ENCODE data around the gene CDC20. TPM values are rescaled to one million over a fixed set of nuclear protein-coding genes. Genes with fewer than 3 reads are reported as not detected.

The CDC20 gene
- total RNA-seq, 1 donor from 2014 or later: 14.5 TPM

GRCh38 chr1:43357251-43357650 is 1.5 kb upstream of the CDC20 start:
- H3K27me3 Mint-ChIP-seq (ENCODE audit: low read depth): no peaks in the 10 kb centered on the region
- no peak overlapping the region for H3K4me3 Mint-ChIP-seq (ENCODE audit: unreplicated experiment)

GRCh38 chr1:43358121-43358745 is 548 bp upstream of the CDC20 start:
- peak overlapping the region; percentile 85 for H3K4me3 Mint-ChIP-seq (ENCODE audit: unreplicated experiment)

More at GRCh38 chr1:43357251-43357650, 1.5 kb upstream of the CDC20 start:
- Mint-ChIP-seq H3K4me1 (ENCODE audit: low read depth) (peaks cover 40% of the 10 kb centered on the region), H3K36me3 (ENCODE audit: low read depth) (peaks cover 9% of the 10 kb centered on the region), H3K9me3 (ENCODE audit: low read depth) (no peaks in the 10 kb centered on the region), H3K27ac (ENCODE audit: unreplicated experiment) (no peak overlapping the region)
- no peak for DNase-seq (ENCODE audit: low spot score)
- no peak for TF ChIP-seq CTCF (IDR thresholded peaks at IDR 0.05)

GRCh38 chr1:43359696-43360095 is 915 bp downstream of the CDC20 start:
- peaks cover 40% of the 10 kb centered on the region for H3K4me1 Mint-ChIP-seq (ENCODE audit: low read depth)
- DNase-seq (ENCODE audit: low spot score): no peak
- no peak for TF ChIP-seq CTCF (IDR thresholded peaks at IDR 0.05)
- H3K4me3 Mint-ChIP-seq (ENCODE audit: unreplicated experiment): peak overlapping the region; percentile 85
- H3K27me3 Mint-ChIP-seq (ENCODE audit: low read depth): no peaks in the 10 kb centered on the region
- H3K36me3 Mint-ChIP-seq (ENCODE audit: low read depth): peaks cover 22% of the 10 kb centered on the region
- peak overlapping the region; percentile 95 for H3K27ac Mint-ChIP-seq (ENCODE audit: unreplicated experiment)
- H3K9me3 Mint-ChIP-seq (ENCODE audit: low read depth): no peaks in the 10 kb centered on the region

More at GRCh38 chr1:43358121-43358745, 548 bp upstream of the CDC20 start:
- Mint-ChIP-seq H3K36me3 (ENCODE audit: low read depth) (peaks cover 13% of the 10 kb centered on the region), H3K9me3 (ENCODE audit: low read depth) (no peaks in the 10 kb centered on the region), H3K27me3 (ENCODE audit: low read depth) (no peaks in the 10 kb centered on the region), H3K4me1 (ENCODE audit: low read depth) (peaks cover 40% of the 10 kb centered on the region), H3K27ac (ENCODE audit: unreplicated experiment) (peak overlapping the region; percentile 95)
- peak; percentile 74 for TF ChIP-seq CTCF (IDR thresholded peaks at IDR 0.05)
- DNase-seq (ENCODE audit: low spot score): no peak

DNA sequence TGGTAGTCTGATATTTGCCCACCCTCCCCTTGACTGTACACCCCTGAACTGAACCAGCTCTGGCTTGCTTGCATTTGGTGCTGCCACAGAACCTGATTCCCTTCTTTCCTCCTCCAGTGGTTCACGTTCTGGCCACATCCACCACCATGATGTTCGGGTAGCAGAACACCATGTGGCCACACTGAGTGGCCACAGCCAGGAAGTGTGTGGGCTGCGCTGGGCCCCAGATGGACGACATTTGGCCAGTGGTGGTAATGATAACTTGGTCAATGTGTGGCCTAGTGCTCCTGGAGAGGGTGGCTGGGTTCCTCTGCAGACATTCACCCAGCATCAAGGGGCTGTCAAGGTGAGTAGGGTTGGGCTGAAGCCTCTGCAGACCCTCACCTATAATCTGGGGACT is 1.8 kb downstream of the CDC20 start:
- Mint-ChIP-seq H3K4me1 (ENCODE audit: low read depth) (peaks cover 46% of the 10 kb centered on the region), H3K9me3 (ENCODE audit: low read depth) (no peaks in the 10 kb centered on the region), H3K27me3 (ENCODE audit: low read depth) (no peaks in the 10 kb centered on the region), H3K4me3 (ENCODE audit: unreplicated experiment) (no peak overlapping the region), H3K27ac (ENCODE audit: unreplicated experiment) (peak overlapping the region; percentile 5), H3K36me3 (ENCODE audit: low read depth) (peaks cover 27% of the 10 kb centered on the region)
- no peak for DNase-seq (ENCODE audit: low spot score)
- no peak for TF ChIP-seq CTCF (IDR thresholded peaks at IDR 0.05)

DNA sequence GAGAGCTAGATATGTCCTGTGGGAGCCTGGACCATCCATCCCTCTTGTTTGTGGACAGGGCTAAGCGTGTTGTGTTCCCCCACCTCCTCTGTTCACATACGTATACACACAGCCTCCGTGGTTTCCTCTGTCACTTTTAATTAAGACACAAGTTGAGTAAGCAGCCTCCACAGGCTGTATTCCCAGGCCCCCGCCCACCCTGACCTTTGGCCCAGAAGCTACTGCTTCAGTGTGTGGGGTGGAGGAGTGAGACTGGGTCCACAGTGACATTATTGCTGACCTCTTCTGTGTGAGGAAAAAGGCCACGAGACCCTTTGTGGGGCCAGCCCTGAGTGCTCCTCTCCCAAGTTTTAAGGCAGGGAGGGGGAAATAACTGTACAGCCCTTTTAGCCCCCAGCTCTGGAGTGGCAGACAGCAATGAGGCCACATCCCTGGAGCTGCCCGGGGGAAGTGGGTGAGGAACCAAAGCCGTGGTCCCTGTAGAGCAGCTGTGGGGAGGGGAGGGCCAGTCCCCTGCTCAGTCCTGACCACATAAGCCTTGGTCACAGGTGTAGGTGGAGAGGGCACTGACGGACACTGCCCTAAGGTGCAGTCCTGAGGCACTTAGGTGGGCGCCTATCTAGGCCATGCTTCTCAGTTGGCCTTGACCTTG is 4.6 kb downstream of the CDC20 start:
- peak overlapping the region; percentile 8 for H3K27ac Mint-ChIP-seq (ENCODE audit: unreplicated experiment)
- no peak overlapping the region for H3K4me3 Mint-ChIP-seq (ENCODE audit: unreplicated experiment)
- peaks cover 56% of the 10 kb centered on the region for H3K4me1 Mint-ChIP-seq (ENCODE audit: low read depth)

More for the DNA sequence above, 4.6 kb downstream of the CDC20 start:
- Mint-ChIP-seq H3K27me3 (ENCODE audit: low read depth) (no peaks in the 10 kb centered on the region), H3K36me3 (ENCODE audit: low read depth) (peaks cover 29% of the 10 kb centered on the region), H3K9me3 (ENCODE audit: low read depth) (no peaks in the 10 kb centered on the region)
- no peak for DNase-seq (ENCODE audit: low spot score)
- no peak for TF ChIP-seq CTCF (IDR thresholded peaks at IDR 0.05)
